Esophagus squamous epithelium (tissue), 5 donors: Measurements from ENCODE around the gene INPP5D. TPM values are rescaled to one million over a fixed set of nuclear protein-coding genes. Genes with fewer than 3 reads are reported as not detected.

Source experiments
- DNase-seq: peaks from one replicate; lab custom pipeline; 2025; lab: John Stamatoyannopoulos, UW
- H3K27ac ChIP-seq, 4 donors: fragments of 200-600 bp; sonication (generic); one replicate each; pipeline ENCODE4 v1.5.1; 2016 to 2019; ENCODE audit warnings: mild to moderate bottlenecking in 1 of 4
- H3K27me3 ChIP-seq, 4 donors: fragments of 200-600 bp; sonication (generic); 1 replicate in 3 of 4; 2 replicates in 1 of 4; pipeline versions ENCODE4 v1.5.1 to v1.6.0; 2017 to 2021; ENCODE audit warnings: antibody characterized with exemption in 1 of 4
- H3K36me3 ChIP-seq, 3 donors: fragments of 200-600 bp; sonication (generic); one replicate each; pipeline ENCODE4 v1.5.1; 2016 to 2019
- H3K4me1 ChIP-seq, 3 donors: fragments of 200-600 bp; sonication (generic); one replicate each; pipeline ENCODE4 v1.5.1; 2017 to 2019
- H3K4me3 ChIP-seq, 4 donors: fragments of 200-600 bp; sonication (generic); 1 replicate in 3 of 4; 2 replicates in 1 of 4; pipeline ENCODE4 v1.5.1; 2016 to 2019; ENCODE audit warnings: mild to moderate bottlenecking in 2 of 4, moderate library complexity in 1 of 4
- H3K9me3 ChIP-seq, 3 donors: fragments of 200-600 bp; sonication (generic); one replicate each; pipeline ENCODE4 v1.5.1; 2016 to 2019
- POLR2A ChIP-seq, 4 donors: fragments of 450-650 bp; IDR thresholded peaks; one replicate each; pipeline ENCODE4 v1.6.1; 2017; ENCODE audit warnings: antibody characterized with exemption in 4 of 4, mild to moderate bottlenecking in 4 of 4, moderate library complexity in 3 of 4
- WGBS, 2 donors: methylation state at CpG; one replicate each; pipeline ENCODE4 v1.1.5; 2018; 5-methylcytosine and 5-hydroxymethylcytosine counted together
- intact Hi-C: fragments of 100-400 bp; cut with DNase I; formaldehyde crosslinking; loops from one replicate; pipeline ENCODE4 v1.15.0; 2022
- total RNA-seq, 4 donors: library from RNA; depleted of rRNA; stranded (reverse); fragments of >200 nt; gene quantifications; one replicate each; pipeline ENCODE4 v1.1.0, GENCODE V29; 2016
- TF ChIP-seq, protein P1 (sequence below), 6 experiments: fragments of 450-650 bp in 4 of 6; fragments of 200-600 bp in 2 of 6; sonication (generic) in 2 of 6; IDR thresholded peaks; one replicate each; pipeline ENCODE4 v1.5.1; 2016 to 2019; ENCODE audit warnings: antibody characterized with exemption in 6 of 6, mild to moderate bottlenecking in 4 of 6, moderate library complexity in 4 of 6
- donor health status: DM: yes; HTN: yes; CAD: no.

Gene INPP5D
- total RNA-seq, 4 donors from 2014 or later = 2.2 to 36.0 (median 10.2) TPM

GRCh38 chr2:233209533-233210171 lies 149.5 kb downstream of the INPP5D start:
- DNase-seq = no peak
- H3K4me3 ChIP-seq = no peak overlapping the region
- WGBS, 2 donors = 34 to 48% methylated on average over 6 to 8 of the region's 10 CpGs

GRCh38 chr2:233210281-233210680 lies 150.1 kb downstream of the INPP5D start:
- H3K36me3 ChIP-seq = no peaks in the 10 kb centered on the region
- no peaks in the 10 kb centered on the region for H3K27me3 ChIP-seq
- H3K27ac ChIP-seq = no peak overlapping the region
- no peak for DNase-seq
- 85 to 93% methylated on average over 3 of the region's 8 CpGs for WGBS, 2 donors
- intact Hi-C loops = no loop called here
- H3K9me3 ChIP-seq = no peaks in the 10 kb centered on the region
- no peak overlapping the region for H3K4me3 ChIP-seq
- H3K4me1 ChIP-seq = peaks cover 0 to 57% (median 12%) of the 10 kb centered on the region in 3 donors
- TF ChIP-seq, protein P1, sequence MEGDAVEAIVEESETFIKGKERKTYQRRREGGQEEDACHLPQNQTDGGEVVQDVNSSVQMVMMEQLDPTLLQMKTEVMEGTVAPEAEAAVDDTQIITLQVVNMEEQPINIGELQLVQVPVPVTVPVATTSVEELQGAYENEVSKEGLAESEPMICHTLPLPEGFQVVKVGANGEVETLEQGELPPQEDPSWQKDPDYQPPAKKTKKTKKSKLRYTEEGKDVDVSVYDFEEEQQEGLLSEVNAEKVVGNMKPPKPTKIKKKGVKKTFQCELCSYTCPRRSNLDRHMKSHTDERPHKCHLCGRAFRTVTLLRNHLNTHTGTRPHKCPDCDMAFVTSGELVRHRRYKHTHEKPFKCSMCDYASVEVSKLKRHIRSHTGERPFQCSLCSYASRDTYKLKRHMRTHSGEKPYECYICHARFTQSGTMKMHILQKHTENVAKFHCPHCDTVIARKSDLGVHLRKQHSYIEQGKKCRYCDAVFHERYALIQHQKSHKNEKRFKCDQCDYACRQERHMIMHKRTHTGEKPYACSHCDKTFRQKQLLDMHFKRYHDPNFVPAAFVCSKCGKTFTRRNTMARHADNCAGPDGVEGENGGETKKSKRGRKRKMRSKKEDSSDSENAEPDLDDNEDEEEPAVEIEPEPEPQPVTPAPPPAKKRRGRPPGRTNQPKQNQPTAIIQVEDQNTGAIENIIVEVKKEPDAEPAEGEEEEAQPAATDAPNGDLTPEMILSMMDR (IDR thresholded peaks at IDR 0.05) = no peak
- TF ChIP-seq POLR2A (IDR thresholded peaks at IDR 0.05) = no peak

More at GRCh38 chr2:233209533-233210171, 149.5 kb downstream of the INPP5D start:
- no peaks in the 10 kb centered on the region for H3K9me3 ChIP-seq
- peaks cover 0 to 2% (median 0%) of the 10 kb centered on the region in 3 donors for H3K36me3 ChIP-seq
- intact Hi-C loops = no loop called here
- TF ChIP-seq, protein P1 (IDR thresholded peaks at IDR 0.05) = no peak
- TF ChIP-seq POLR2A (IDR thresholded peaks at IDR 0.05) = no peak
- no peaks in the 10 kb centered on the region for H3K27me3 ChIP-seq
- no peak overlapping the region for H3K27ac ChIP-seq
- peaks cover 0 to 57% (median 12%) of the 10 kb centered on the region in 3 donors for H3K4me1 ChIP-seq

DNA sequence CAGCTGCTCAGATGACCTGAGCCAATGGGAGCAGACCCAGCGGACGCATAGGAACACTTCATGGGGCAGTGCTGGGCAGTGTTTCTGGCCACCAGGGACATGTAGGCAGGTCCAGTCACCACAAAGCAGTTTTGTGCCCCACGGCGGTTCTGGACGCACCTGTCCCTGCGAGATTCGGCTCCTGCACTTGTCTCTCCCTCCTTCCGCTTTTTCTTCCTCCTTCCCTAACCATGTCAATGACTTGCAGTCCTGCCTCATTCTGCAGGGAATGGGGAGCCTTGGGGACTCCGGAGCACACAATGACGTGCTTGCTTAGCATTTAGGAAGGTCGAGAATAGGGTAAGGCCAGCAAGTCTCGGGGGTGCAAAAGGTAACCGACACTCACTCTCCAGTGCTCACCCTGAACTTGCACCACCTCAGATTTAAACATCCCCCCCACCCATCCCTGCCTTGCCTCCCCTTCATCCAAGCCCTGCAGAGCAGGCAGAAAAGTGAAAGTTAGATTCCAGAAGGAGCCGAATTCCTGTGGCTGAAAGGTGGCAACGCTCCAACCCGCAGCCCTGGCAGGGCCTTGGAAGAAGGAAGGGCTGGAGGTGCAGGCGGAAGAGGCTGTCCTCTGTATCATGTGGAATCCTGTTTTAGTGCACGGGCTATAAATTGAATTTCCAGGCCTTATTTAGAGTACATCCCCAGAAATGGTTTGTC lies 150.9 kb downstream of the INPP5D start:
- intact Hi-C loops = no loop called here
- H3K27ac ChIP-seq = peak overlapping the region; percentile 23 to 56 (median 42)
- peak overlapping the region in 1 of 4 donors; percentile 41 for H3K4me3 ChIP-seq
- TF ChIP-seq, protein P1 (IDR thresholded peaks at IDR 0.05) = no peak
- TF ChIP-seq POLR2A (IDR thresholded peaks at IDR 0.05) = no peak
- no peaks in the 10 kb centered on the region for H3K36me3 ChIP-seq
- H3K27me3 ChIP-seq = no peaks in the 10 kb centered on the region
- no peaks in the 10 kb centered on the region for H3K9me3 ChIP-seq
- no peak for DNase-seq
- H3K4me1 ChIP-seq = peaks cover 0 to 57% (median 12%) of the 10 kb centered on the region in 3 donors
- WGBS, 2 donors = 24 to 64% methylated on average over 11 to 12 of the region's 18 CpGs

- Histone ChIP-seq H3K9me3 (no peaks in the 10 kb centered on the region), H3K36me3 (no peaks in the 10 kb centered on the region), H3K4me1 (peaks cover 0 to 57% (median 12%) of the 10 kb centered on the region in 3 donors), H3K4me3 (peak overlapping the region in 1 of 4 donors; percentile 41), H3K27ac (peak overlapping the region; percentile 23 to 56 (median 42)), H3K27me3 (no peaks in the 10 kb centered on the region)
- no peak for TF ChIP-seq POLR2A (IDR thresholded peaks at IDR 0.05)
- TF ChIP-seq, protein P1 (IDR thresholded peaks at IDR 0.05) = no peak
- 40 to 66% methylated on average over 3 of the region's 3 CpGs for WGBS, 2 donors
- intact Hi-C loops = no loop called here
- no peak for DNase-seq
Observed at GRCh38 chr2:233211548-233211895, 151.4 kb downstream of the INPP5D start.

DNA sequence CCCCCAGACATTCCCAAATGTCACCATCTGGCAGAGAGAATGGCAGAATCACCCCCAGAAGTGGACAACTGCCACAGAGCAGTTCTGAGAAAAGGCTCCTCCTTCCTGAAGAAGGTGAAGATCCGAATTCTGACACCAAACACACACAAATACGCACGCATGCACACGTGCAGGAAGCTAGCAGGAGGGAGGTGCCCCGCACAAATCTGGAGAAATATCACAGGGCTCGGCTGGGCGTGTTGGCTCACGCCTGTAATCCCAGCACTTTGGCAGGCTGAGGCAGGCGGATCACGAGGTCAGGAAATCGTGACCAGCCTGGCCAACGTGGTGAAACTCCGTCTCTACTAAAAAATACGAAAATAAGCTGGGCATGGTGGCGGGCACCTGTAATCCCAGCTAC lies 152.9 kb downstream of the INPP5D start:
- Histone ChIP-seq H3K27ac (peak overlapping the region in 2 of 4 donors; percentile 12 to 49), H3K9me3 (no peaks in the 10 kb centered on the region), H3K4me3 (no peak overlapping the region), H3K4me1 (peaks cover 0 to 55% (median 12%) of the 10 kb centered on the region in 3 donors), H3K36me3 (no peaks in the 10 kb centered on the region), H3K27me3 (no peaks in the 10 kb centered on the region)
- TF ChIP-seq, protein P1 (IDR thresholded peaks at IDR 0.05) = no peak
- TF ChIP-seq POLR2A (IDR thresholded peaks at IDR 0.05) = no peak
- no peak for DNase-seq
- intact Hi-C loops = no loop called here
- 56 to 60% methylated on average over 9 to 14 of the region's 15 CpGs for WGBS, 2 donors
